ENCODE measurements around the gene LMAN2L. TPM values are rescaled to one million over a fixed set of nuclear protein-coding genes. Genes with fewer than 3 reads are reported as not detected.
"Not testable (repeated sequence)": the region's sequence is repeated elsewhere in the genome, so short reads cannot be mapped to it uniquely, and the experiment has no call there.

The LMAN2L gene
- total RNA-seq, 2 experiments from 2014 or later: 6.9 to 7.4 TPM

DNA sequence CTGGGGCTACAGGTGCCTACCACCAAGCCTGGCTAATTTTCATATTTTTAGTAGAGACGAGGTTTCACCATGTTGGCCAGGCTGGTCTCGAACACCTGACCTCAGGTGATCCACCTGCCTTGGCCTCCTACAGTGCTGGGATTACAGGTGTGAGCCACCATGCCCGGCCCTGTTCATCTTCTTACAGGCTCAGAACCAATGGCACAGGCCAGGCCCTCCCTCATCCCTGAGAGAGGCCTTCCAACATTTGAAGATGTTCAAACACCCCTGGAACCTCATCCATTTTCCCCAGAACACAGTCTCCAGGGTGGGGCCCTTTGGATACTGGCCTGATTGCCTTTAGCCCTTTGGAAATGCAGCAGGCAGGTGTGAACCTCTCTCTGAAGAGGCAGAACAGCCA is 74.1 kb downstream of the LMAN2L start:
- CTCF ChIA-PET: not testable (repeated sequence)

DNA sequence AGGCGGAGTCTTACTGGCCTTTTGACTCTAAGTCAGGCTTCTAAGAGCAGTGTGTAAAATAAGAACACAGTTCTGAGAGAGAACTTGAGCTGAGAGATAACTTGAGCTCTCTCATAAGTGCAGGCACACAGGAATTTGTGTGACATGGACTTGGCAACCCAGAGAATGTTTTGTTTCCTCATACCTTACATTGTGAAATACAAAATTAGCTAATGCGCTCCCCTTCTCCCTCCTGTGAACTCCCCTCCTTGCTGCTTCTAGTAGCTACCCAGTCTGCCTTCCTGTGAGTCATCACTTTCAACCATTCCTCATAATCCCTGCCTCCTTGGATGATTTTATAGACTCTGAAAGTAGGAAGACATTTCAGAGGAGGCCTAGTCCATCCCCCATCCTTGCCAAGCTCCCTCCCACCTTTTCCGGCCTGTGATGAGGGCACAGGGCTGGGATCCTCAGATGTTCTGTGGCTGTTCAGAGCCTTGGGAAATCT is 74.7 kb downstream of the LMAN2L start:
- POLR2A ChIA-PET: no interaction called here
- CTCF ChIA-PET: no interaction called here

More for the DNA sequence above, 74.1 kb downstream of the LMAN2L start:
- POLR2A ChIA-PET: interaction anchor here (0.7 kb wide), 1 partner anchor 86 kb away, joined by 3 read pairs; no protein-coding TSS in a partner anchor

DNA sequence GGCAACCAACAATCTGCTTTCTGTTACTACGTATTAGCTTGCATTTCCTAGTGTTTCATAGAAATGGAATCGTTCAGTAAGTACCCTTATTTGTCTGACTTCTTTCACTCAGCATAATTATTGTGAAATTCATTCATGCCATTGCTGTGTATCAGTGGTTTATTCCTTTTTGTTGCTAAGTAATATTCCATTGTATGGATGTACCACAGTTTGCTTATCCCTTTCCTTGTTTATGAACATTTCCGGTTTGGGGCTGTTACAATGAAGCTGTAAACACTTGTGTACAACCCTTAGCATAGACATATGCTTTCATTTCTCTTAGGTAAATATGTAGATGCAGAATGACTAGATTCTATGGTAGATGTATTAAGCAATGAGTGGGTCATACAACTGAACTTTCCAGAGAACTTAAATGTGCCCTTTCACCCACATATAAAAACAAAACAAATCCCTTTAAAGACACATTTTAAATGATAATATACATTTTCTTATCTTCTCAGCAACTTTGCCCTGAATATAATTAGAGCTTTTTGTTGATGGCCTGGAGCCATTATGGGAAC is 75.4 kb downstream of the LMAN2L start:
- CTCF ChIA-PET: no interaction called here

DNA sequence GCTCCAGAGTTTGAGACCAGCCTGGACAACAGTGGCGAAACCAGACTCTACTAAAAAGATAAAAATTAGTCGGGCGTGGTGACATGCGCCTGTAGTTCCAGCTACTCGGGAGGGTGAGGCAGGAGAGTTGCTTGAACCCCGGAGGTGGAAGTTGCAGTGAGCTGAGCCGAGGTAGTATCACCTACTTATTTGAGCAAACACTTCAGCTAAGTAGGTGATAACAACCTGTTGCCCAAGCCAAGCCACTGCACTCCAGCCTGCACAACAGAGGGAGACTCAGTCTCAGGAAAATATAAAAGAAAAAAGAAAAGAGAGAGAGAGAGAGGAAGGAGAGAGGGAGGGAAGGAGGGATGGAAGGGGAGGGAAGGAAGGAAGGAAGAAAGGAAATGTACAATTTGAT is 76.0 kb downstream of the LMAN2L start:
- ChIA-PET CTCF (no interaction called here), POLR2A (interaction anchor here (0.7 kb wide), 1 partner anchor 240 kb away, joined by 10 read pairs; no protein-coding TSS in a partner anchor)

More for the DNA sequence above, 75.4 kb downstream of the LMAN2L start:
- POLR2A ChIA-PET: no interaction called here

DNA sequence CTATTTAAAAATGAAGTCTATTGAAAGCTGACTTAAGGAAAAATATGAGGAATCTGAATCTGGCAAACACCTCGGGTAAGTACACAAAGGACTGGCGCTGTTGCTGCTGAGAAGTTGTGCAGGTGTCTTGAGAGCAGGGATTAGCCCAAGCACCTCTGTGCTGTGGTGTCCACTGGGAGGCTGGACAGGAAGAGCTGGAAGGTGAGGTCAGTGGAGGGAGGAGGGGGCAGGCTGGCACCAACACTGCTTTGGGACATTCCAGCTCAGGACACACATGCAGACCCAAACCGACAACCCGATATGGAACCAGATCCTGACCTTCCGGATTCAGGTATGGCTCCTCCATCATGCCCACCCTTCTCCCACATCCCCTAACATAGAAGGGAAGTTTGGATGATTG is 76.7 kb downstream of the LMAN2L start:
- POLR2A ChIA-PET: interaction anchor here (0.7 kb wide), 1 partner anchor 240 kb away, joined by 10 read pairs; no protein-coding TSS in a partner anchor
- CTCF ChIA-PET: no interaction called here

DNA sequence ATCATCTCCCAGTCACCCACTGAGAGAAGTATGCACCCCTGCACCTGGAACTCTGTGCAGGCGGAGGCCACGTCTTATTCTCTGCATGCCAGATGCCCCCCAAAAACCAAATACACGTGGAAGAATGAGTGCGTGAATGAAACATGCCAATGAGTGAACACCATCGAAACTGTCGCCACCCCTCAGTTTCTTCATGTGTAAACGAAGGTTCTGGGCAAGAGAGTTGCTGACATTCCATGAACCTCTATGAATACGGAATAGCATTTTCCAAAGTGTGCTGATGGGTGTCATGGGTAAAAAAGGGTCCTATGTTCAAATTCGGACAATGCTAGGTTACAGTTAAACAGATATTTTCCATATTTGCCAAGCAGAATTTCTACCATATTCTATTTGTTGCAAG is 77.5 kb downstream of the LMAN2L start:
- CTCF ChIA-PET: no interaction called here

DNA sequence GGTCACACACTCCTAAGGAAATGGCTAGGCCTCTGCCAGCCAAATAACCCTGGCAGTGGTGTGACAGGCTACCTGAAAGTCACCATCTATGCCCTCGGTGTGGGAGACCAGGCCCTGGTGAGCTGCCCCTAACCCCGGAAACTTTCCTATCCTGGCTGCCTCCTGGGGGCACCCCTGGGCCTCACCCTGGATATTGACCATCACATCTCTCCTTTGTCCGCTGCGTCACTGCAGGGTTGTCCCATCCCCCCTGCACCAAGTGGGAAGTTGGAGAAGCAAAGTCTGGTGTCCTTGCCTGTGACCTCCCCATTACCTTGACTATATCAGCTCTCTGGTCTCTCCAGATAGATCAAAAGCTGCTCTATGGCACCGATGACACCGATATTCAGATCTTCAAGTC is 78.5 kb downstream of the LMAN2L start:
- ChIA-PET CTCF (interaction anchor here (1.0 kb wide), 1 partner anchor 104 kb away, joined by 3 read pairs; no protein-coding TSS in a partner anchor), POLR2A (no interaction called here)

More for the DNA sequence above, 77.5 kb downstream of the LMAN2L start:
- POLR2A ChIA-PET: interaction anchor here (0.6 kb wide), 1 partner anchor 343 kb away, joined by 3 read pairs; no protein-coding TSS in a partner anchor

DNA sequence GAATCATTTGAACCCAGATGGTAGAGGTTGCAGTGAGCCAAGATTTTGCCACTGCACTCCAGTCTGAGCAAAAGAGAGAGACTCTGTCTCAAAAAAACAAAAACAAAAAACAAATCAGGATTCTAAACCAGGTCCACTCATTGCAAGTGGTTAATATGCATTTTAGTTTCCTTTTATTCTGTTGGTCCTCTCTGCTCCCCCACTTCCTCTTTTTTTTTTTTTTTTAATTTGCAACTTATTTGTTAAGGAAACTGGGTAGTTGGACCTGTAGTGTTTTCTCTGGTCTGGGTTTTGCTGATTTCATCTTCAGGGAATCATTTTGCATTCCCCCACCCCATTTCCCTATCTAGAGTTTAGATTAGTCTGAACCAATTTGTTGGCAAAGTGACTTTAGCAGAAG is 83.3 kb downstream of the LMAN2L start:
- ChIA-PET CTCF (no interaction called here), POLR2A (no interaction called here)

Other genes starting within 250 kb of the LMAN2L start
- under 1 TPM; 0.10 to 0.13 TPM for gene NEURL3, start 234.7 kb downstream of the LMAN2L start, total RNA-seq
- 100 to 1,000 TPM; 111 to 112 TPM for gene ARID5A, start 203.3 kb downstream of the LMAN2L start, total RNA-seq
- gene KANSL3, start 101.8 kb downstream of the LMAN2L start, total RNA-seq: 10 to 100 TPM; 44.6 to 47.0 TPM
- not detected for gene FER1L5, start 97.3 kb downstream of the LMAN2L start, total RNA-seq
- 1 to 10 TPM; 7.2 to 8.4 TPM for gene CNNM4, start 20.8 kb upstream of the LMAN2L start, total RNA-seq
- 10 to 100 TPM; 28.5 to 29.0 TPM for gene CNNM3, start 76.2 kb upstream of the LMAN2L start, total RNA-seq
- 1 to 10 TPM; 3.9 to 4.9 TPM for gene ANKRD23, start 104.0 kb upstream of the LMAN2L start, total RNA-seq
- gene ANKRD39, start 118.0 kb upstream of the LMAN2L start, total RNA-seq: 10 to 100 TPM; 31.3 to 31.6 TPM
- gene SEMA4C, start 130.0 kb upstream of the LMAN2L start, total RNA-seq: 10 to 100 TPM; 11.9 to 13.4 TPM
- under 1 TPM in 1 of 2 experiments, not detected in 1; 0.17 TPM for gene FAM178B, start 246.5 kb upstream of the LMAN2L start, total RNA-seq